Measurements from ENCODE around the gene MPZL2. TPM values are rescaled to one million over a fixed set of nuclear protein-coding genes. Genes with fewer than 3 reads are reported as not detected.

The MPZL2 gene
- total and polyA plus RNA-seq, 2 of the 8 experiments (the other 6 are each of a cell fraction or from before 2014, with no cell fraction given), result 2.4 to 3.2 TPM

DNA sequence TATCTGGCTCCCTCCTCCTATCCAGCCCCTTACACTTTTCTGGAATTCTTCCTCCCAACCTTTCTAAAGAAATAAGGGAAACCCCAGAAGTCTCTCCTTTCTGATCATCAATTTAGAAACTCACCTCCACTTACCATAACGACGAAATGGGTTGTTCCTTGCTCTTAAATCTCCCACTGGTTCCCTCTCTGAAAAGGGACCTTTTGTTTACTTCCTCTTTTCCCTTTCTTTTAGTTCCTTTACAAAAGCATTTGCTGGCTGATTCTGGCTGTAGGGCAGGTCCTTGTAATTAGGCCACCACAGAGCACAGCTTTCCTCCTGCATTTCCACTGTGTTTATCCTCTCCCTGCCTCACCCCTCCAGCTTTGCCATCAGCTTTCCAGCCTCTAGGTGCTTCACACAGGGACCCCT lies 51.3 kb downstream of the MPZL2 start:
- DNase-seq (ENCODE audit: low read depth in 1 of 2, low spot score in 2 of 2) (no peak), FAIRE-seq (no peak)
- no peaks in the 10 kb centered on the region for H3K79me2 ChIP-seq (ENCODE audit: control insufficient read depth in 1 of 2, insufficient read depth in 2 of 2, low read length in 2 of 2)
- no peaks in the 10 kb centered on the region for H3K23me2 ChIP-seq (ENCODE audit: low read depth, low read length)
- no peak overlapping the region for H3K23ac ChIP-seq (ENCODE audit: insufficient read length)
- peaks cover 6 to 21% (median 20%) of the 10 kb centered on the region in 4 experiments; a peak in 6 of 7 replicates for H3K4me1 ChIP-seq (replicated peaks in 1 of 4; ENCODE audit: control insufficient read depth in 3 of 4, insufficient read depth in 4 of 4, low read length in 3 of 4)
- H2BK120ac ChIP-seq (replicated peaks; ENCODE audit: low read depth, low read length), result no peak overlapping the region
- H2BK20ac ChIP-seq (ENCODE audit: low read length), result no peak overlapping the region
- H3K4me2 ChIP-seq (ENCODE audit: insufficient read depth in 1 of 2, low read depth in 2 of 2, low read length in 2 of 2), result no peak overlapping the region; a peak in 1 of 4 replicates
- no peak overlapping the region for H3K14ac ChIP-seq (ENCODE audit: insufficient read length)
- H4K20me1 ChIP-seq (replicated peaks in 1 of 2; ENCODE audit: control insufficient read depth in 1 of 2, insufficient read depth in 2 of 2, low read length in 2 of 2), result no peaks in the 10 kb centered on the region
- POLR2A ChIA-PET (ENCODE audit: partially characterized antibody), result interaction anchor here (1.5 kb wide), 1 partner anchor 26 kb away, joined by 3 read pairs; no protein-coding TSS in a partner anchor
- no peak overlapping the region for H3K56ac ChIP-seq (replicated peaks; ENCODE audit: insufficient read length, low read depth, low read length)
- no peak overlapping the region for H3K9ac ChIP-seq (replicated peaks in 1 of 4; ENCODE audit: extremely low read depth in 1 of 4, low read depth in 3 of 4, low read length in 3 of 4)
- no peak overlapping the region for H3K4ac ChIP-seq (replicated peaks; ENCODE audit: insufficient read length, low read depth, low read length)
- H3K9me3 ChIP-seq (ENCODE audit: insufficient read depth in 2 of 2, low read depth in 1 of 2, low read length in 1 of 2), result no peaks in the 10 kb centered on the region
- no peak overlapping the region for H2AK5ac ChIP-seq (ENCODE audit: low read depth, low read length)
- H2BK12ac ChIP-seq (ENCODE audit: low read depth, low read length), result 0 out of 2 replicates have a peak overlapping the region, but pooled peaks have one; percentile 21
- no peak overlapping the region for H3K27ac ChIP-seq (ENCODE audit: low read depth, low read length)
- CTCF ChIA-PET (ENCODE audit: partially characterized antibody), result interaction anchor here (1.0 to 5.9 kb wide), 5 partner anchors 9 to 42 kb away, joined by 3 to 38 read pairs (median 8); partner anchors contain the start of gene JAML
- H3K4me3 ChIP-seq (ENCODE audit: extremely low read depth in 1 of 4, insufficient read depth in 2 of 4, low read depth in 3 of 4, low read length in 4 of 4), result no peak overlapping the region
- H2BK15ac ChIP-seq (ENCODE audit: low read length), result no peak overlapping the region
- 60% methylated on average over 2 of the region's 2 CpGs; no CpG with 5 or more reads in 1 of the 2 experiments for WGBS, 2 experiments (ENCODE audit: extremely low coverage in 1 of 2, insufficient coverage in 1 of 2, insufficient read length in 1 of 2, insufficient replicate concordance in 2 of 2, low coverage in 1 of 2, low lambda C conversion rate in 2 of 2, missing lambda C conversion rate in 1 of 2)
- no peaks in the 10 kb centered on the region for H3K36me3 ChIP-seq (ENCODE audit: control insufficient read depth in 2 of 4, insufficient read depth in 4 of 4, low read length in 3 of 4)
- H4K8ac ChIP-seq (ENCODE audit: extremely low read depth, insufficient read depth, low read length), result no peak overlapping the region
- no peak overlapping the region; the same call in 1 of the 2 replicates for H3K18ac ChIP-seq (ENCODE audit: extremely low read depth, low read length)
- H3K27me3 ChIP-seq (replicated peaks in 1 of 4; ENCODE audit: control insufficient read depth in 3 of 4, extremely low read depth in 1 of 4, insufficient read depth in 3 of 4, low read length in 3 of 4), result no peaks in the 10 kb centered on the region
- H3K79me1 ChIP-seq (ENCODE audit: low read depth, low read length), result no peaks in the 10 kb centered on the region
- H4K91ac ChIP-seq (replicated peaks; ENCODE audit: insufficient read length, low read length), result peak overlapping the region; percentile 22
- peak in 1 of 2 experiments; percentile 57; a peak in 1 of 4 replicates for TF ChIP-seq HDAC2 (IDR thresholded peaks at IDR 0.05; ENCODE audit: borderline replicate concordance in 1 of 2, low read depth in 2 of 2, low read length in 2 of 2)
- no peak for TF ChIP-seq JUN (IDR thresholded peaks at IDR 0.05; ENCODE audit: low read depth, low read length)
- no peak for TF ChIP-seq RXRA (IDR thresholded peaks at IDR 0.05; ENCODE audit: insufficient read depth, low read depth, low read length)
- TF ChIP-seq KDM1A (IDR thresholded peaks at IDR 0.05; ENCODE audit: borderline replicate concordance, low read length), result peak; percentile 97
- H4K5ac ChIP-seq (ENCODE audit: insufficient read length, low read depth, low read length), result no peak overlapping the region
- H2BK5ac ChIP-seq (ENCODE audit: low read depth, low read length), result no peak overlapping the region
- H2AFZ ChIP-seq (ENCODE audit: low read length), result no peak overlapping the region

Measured in H1 (cell line).